Mucosa of descending colon (tissue), 3 donors: Measurements from ENCODE around the gene TSFM. TPM values are rescaled to one million over a fixed set of nuclear protein-coding genes. Genes with fewer than 3 reads are reported as not detected.

Experiments used
- ATAC-seq: fragments of 200-7000 bp; cut with Tn5 transposase; one replicate; pipeline ENCODE4 v1.9.1; 2020; ENCODE audit warnings: mild to moderate bottlenecking, moderate library complexity
- DNase-seq, 3 donors: peaks; one replicate each; pipeline ENCODE4 v3.0.0-alpha.2; 2020
- H3K36me3 ChIP-seq: fragments of 200-600 bp; one replicate; pipeline ENCODE4 v1.8.0; 2021; ENCODE audit warnings: low read depth, mild to moderate bottlenecking
- H3K4me1 ChIP-seq: fragments of 200-600 bp; one replicate; pipeline ENCODE4 v1.8.0; 2021; ENCODE audit warnings: low read depth, mild to moderate bottlenecking
- H3K4me3 ChIP-seq: fragments of 200-600 bp; one replicate; pipeline ENCODE4 v1.8.0; 2021; ENCODE audit warnings: mild to moderate bottlenecking
- H3K9me3 ChIP-seq: fragments of 200-600 bp; one replicate; pipeline ENCODE4 v1.8.0; 2021; ENCODE audit warnings: mild to moderate bottlenecking
- intact Hi-C, 2 donors: fragments of 100-400 bp; cut with DNase I in 1 of 2; cut with micrococcal nuclease in 1 of 2; formaldehyde crosslinking; loops; one replicate each; pipeline versions ENCODE4 v1.11.0 to v1.11.1; 2022; cut with DNase I, micrococcal nuclease
- total RNA-seq, 3 donors: library from RNA; stranded (reverse); fragmentation: NEBNext Ultra II Directional in 2 of 3; extraction: Animal tissue kit (Norgen Biotek cat#: 25700) in 2 of 3; gene quantifications; one replicate each; pipeline versions ENCODE4 v1.2.1 to v1.2.4, GENCODE V29; 2021 to 2023
- TF ChIP-seq, protein P1 (sequence below): fragments of 200-600 bp; IDR thresholded peaks from one replicate; pipeline ENCODE4 v1.8.0; 2022; ENCODE audit warnings: antibody characterized with exemption, mild to moderate bottlenecking
- donor health status: DM: no; HTN: no; CAD: no; lungs with moderate emphysema.
- donor health status: DM: no; HTN: no; CAD: no.
- donor health status: DM: no; HTN: yes; CAD: no.

Gene TSFM
- total RNA-seq, 3 donors from 2014 or later, result 26.1 to 32.9 (median 29.0) TPM

DNA sequence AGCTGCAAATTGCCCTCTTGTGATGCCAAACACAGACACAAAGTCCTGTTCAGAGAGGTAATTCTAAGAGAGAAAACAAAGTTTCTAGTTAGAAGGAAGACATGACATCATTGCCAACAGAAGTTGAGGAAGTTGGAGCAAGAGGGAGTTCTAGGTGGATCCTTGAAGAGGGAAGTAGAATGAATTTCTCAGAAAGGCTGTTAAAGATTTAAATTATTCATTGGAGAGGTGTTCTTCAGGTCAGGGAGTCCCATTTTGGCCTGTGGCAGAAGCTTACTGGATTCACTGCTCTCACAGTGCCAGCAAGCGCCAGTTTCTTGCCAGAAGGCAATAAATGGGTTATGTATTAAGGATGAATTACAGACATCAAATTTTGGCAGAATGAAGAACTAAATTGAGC, 15.3 kb downstream of the TSFM start:
- no peak for DNase-seq
- Histone ChIP-seq H3K4me3 (no peak overlapping the region), H3K36me3 (no peaks in the 10 kb centered on the region), H3K4me1 (no peaks in the 10 kb centered on the region), H3K9me3 (no peaks in the 10 kb centered on the region)
- intact Hi-C loops, result no loop called here
- TF ChIP-seq, protein P1, sequence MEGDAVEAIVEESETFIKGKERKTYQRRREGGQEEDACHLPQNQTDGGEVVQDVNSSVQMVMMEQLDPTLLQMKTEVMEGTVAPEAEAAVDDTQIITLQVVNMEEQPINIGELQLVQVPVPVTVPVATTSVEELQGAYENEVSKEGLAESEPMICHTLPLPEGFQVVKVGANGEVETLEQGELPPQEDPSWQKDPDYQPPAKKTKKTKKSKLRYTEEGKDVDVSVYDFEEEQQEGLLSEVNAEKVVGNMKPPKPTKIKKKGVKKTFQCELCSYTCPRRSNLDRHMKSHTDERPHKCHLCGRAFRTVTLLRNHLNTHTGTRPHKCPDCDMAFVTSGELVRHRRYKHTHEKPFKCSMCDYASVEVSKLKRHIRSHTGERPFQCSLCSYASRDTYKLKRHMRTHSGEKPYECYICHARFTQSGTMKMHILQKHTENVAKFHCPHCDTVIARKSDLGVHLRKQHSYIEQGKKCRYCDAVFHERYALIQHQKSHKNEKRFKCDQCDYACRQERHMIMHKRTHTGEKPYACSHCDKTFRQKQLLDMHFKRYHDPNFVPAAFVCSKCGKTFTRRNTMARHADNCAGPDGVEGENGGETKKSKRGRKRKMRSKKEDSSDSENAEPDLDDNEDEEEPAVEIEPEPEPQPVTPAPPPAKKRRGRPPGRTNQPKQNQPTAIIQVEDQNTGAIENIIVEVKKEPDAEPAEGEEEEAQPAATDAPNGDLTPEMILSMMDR, result no peak
- ATAC-seq, result peak; percentile 64

DNA sequence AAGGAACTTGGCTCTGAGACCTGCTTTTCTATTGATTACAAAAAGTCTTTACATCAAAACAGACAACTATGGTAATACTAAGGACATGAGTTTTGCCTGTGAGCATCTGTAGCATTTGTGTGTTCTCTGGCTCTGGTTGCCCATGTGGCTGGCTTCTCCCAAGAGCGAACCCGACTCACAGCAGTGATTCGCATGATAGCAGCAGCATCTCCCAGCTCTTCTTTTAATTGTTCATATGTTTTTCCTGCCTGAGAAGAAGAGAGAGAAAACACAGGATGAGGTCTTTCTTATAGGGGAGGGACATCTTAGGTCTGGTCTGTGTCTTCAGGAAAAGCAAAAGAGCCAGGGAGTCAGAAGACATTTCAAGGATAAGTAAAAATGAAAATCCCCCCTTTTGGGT, 18.4 kb downstream of the TSFM start:
- intact Hi-C loops, result loop anchor here in 1 of 2 donors (10.0 kb wide), 1 partner anchor 104 kb away; no protein-coding TSS in a partner anchor
- DNase-seq (no peak), ATAC-seq (no peak)
- no peaks in the 10 kb centered on the region for H3K9me3 ChIP-seq
- no peaks in the 10 kb centered on the region for H3K36me3 ChIP-seq
- TF ChIP-seq, protein P1, result no peak
- no peak overlapping the region for H3K4me3 ChIP-seq
- H3K4me1 ChIP-seq, result no peaks in the 10 kb centered on the region

DNA sequence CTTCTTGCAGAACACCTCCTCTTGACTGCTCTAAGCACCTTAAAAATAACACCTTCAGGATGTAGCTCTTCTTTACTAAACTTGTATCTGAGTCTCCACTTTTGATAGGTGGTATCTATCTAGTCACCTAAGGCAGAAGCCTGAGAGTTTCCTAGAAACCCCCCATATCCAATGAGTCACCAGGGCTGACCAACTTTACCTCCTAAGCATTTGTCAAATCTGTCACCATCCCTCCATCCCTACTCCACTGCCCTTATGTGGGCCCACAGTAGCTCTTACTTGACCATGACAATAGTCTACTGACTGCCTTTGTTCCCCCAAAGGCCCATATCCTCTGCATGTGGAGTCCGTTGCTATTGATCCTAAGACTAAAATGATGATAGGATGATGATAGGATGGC, 20.0 kb downstream of the TSFM start:
- TF ChIP-seq, protein P1, result no peak
- no peak overlapping the region for H3K4me3 ChIP-seq
- intact Hi-C loops, result loop anchor here in 1 of 2 donors (10.0 kb wide), 1 partner anchor 102 kb away; no protein-coding TSS in a partner anchor
- H3K36me3 ChIP-seq, result no peaks in the 10 kb centered on the region
- ATAC-seq, result no peak
- no peak for DNase-seq
- no peaks in the 10 kb centered on the region for H3K4me1 ChIP-seq
- H3K9me3 ChIP-seq, result no peaks in the 10 kb centered on the region

DNA sequence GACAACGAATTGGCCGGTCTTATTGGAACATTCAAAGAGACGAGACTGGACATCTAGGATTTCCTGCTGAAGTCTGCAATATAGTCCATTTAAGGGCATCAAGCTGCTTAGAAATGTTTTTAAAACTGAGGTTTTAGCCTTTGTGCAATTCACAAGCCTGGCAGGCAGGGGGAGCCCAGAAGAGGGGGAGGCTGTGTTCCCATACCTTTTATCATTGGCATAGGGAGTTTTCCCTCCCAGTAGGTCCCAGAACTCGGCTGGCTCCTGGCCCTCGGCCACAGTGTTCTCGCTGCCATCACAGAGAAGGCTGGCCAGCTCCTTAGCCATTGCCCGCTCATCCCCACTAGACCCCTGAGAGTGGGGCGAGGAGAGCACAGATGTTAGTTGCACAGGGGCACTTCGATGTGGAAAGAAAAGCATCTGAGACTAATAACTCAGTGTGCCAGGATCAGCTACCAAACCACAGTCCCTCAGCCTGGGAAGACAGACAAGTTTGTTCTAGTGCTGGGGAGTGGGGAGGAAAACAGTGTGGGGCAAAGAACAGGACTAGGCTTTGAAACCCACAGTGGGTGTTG, 20.8 kb downstream of the TSFM start:
- DNase-seq (peak in 2 of 3 donors; percentile 42 to 65), ATAC-seq (peak; percentile 83)
- no peaks in the 10 kb centered on the region for H3K36me3 ChIP-seq
- no peaks in the 10 kb centered on the region for H3K9me3 ChIP-seq
- no peaks in the 10 kb centered on the region for H3K4me1 ChIP-seq
- TF ChIP-seq, protein P1, result peak; percentile 59
- H3K4me3 ChIP-seq, result no peak overlapping the region
- intact Hi-C loops, result loop anchor here in 1 of 2 donors (10.0 kb wide), 1 partner anchor 101 kb away; no protein-coding TSS in a partner anchor

DNA sequence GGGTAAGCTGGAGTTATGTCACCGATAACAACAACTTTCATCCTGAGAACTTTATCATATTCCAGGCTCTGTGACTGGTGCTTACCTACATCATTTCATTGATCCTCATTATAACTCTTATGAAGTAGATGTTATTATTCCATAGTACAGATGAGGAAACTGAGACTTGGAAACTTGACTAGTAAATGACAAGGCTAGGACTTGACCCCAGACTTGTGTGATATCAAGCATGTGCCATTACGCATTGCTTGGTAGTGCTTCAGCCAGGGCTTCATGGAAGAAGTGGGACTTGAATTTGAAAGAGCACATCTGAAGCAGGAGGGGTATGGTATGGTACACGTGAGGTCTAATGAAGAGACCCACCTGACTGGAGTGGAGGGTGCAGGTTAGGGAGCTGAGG, 24.1 kb downstream of the TSFM start:
- Histone ChIP-seq H3K4me3 (no peak overlapping the region), H3K4me1 (no peaks in the 10 kb centered on the region), H3K36me3 (no peaks in the 10 kb centered on the region), H3K9me3 (no peaks in the 10 kb centered on the region)
- ATAC-seq, result no peak
- TF ChIP-seq, protein P1, result no peak
- intact Hi-C loops, result loop anchor here in 1 of 2 donors (10.0 kb wide), 1 partner anchor 98 kb away; no protein-coding TSS in a partner anchor
- no peak for DNase-seq
